ENCODE results near the gene LRRC39.

The LRRC39 gene

GRCh38 chr1:100132566-100133477 is 45.2 kb downstream of the LRRC39 start, which contains the start of the genes SASS6 and TRMT13:
Gene SASS6, minus strand, starts transcription at chr1:100132930. Its CDS starts 116 bp downstream, at chr1:100132814.
Gene TRMT13, plus strand, starts transcription at chr1:100133163. Its CDS starts 6 bp downstream, at chr1:100133169.
- H3K4me3 ChIP-seq (ENCODE audit: low read depth, low read length) = peak within 1 kb of the TSS; percentile 94

GRCh38 chr1:100131623-100132022 is 46.4 kb downstream of the LRRC39 start:
- TF ChIP-seq CTCF (IDR thresholded peaks at IDR 0.05; ENCODE audit: borderline replicate concordance, insufficient read depth, low read depth, low read length) = no peak
- H3K4me3 ChIP-seq (ENCODE audit: low read depth, low read length) = peak overlapping the region; percentile 94

More at GRCh38 chr1:100132566-100133477, 45.2 kb downstream of the LRRC39 start, which contains the start of the genes SASS6 and TRMT13:
- TF ChIP-seq CTCF (IDR thresholded peaks at IDR 0.05; ENCODE audit: borderline replicate concordance, insufficient read depth, low read depth, low read length) = no peak

- TF ChIP-seq CTCF (IDR thresholded peaks at IDR 0.05; ENCODE audit: borderline replicate concordance, insufficient read depth, low read depth, low read length) = no peak
- no peak overlapping the region for H3K4me3 ChIP-seq (ENCODE audit: low read depth, low read length)
Observed at GRCh38 chr1:100130552-100131077, 47.4 kb downstream of the LRRC39 start.

GRCh38 chr1:100127226-100127625 is 50.8 kb downstream of the LRRC39 start:
- H3K4me3 ChIP-seq (ENCODE audit: low read depth, low read length) = no peak overlapping the region
- no peak for TF ChIP-seq CTCF (IDR thresholded peaks at IDR 0.05; ENCODE audit: borderline replicate concordance, insufficient read depth, low read depth, low read length)

GRCh38 chr1:100122177-100122576 is 55.9 kb downstream of the LRRC39 start:
- TF ChIP-seq CTCF (IDR thresholded peaks at IDR 0.05; ENCODE audit: borderline replicate concordance, insufficient read depth, low read depth, low read length) = no peak
- no peak overlapping the region for H3K4me3 ChIP-seq (ENCODE audit: low read depth, low read length)

GRCh38 chr1:100115524-100115923 is 62.5 kb downstream of the LRRC39 start:
- no peak overlapping the region for H3K4me3 ChIP-seq (ENCODE audit: low read depth, low read length)
- no peak for TF ChIP-seq CTCF (IDR thresholded peaks at IDR 0.05; ENCODE audit: borderline replicate concordance, insufficient read depth, low read depth, low read length)

Measured in GM12875 (cell line).